22Rv1 (cell line): ENCODE data around the gene GMPR2.

Experiments used
- H3K27ac ChIP-seq: fragments of 450-650 bp; 2 replicates; pipeline ENCODE4 v1.5.1; 2017
- CTCF ChIP-seq: fragments of 450-650 bp; IDR thresholded peaks from 2 replicates; pipeline ENCODE4 v1.5.1; 2017; ENCODE audit warnings: mild to moderate bottlenecking
- ZFX ChIP-seq: fragments of 450-650 bp; IDR thresholded peaks from 2 replicates; pipeline ENCODE4 v1.6.1; 2017; ENCODE audit warnings: antibody characterized with exemption, borderline replicate concordance

Gene GMPR2

GRCh38 chr14:24254630-24255392, 22.1 kb downstream of the GMPR2 start:
- no peak for TF ChIP-seq ZFX
- no peak overlapping the region for H3K27ac ChIP-seq

GRCh38 chr14:24255438-24255837, 22.7 kb downstream of the GMPR2 start:
- TF ChIP-seq CTCF (no peak), ZFX (no peak)
- no peak overlapping the region for H3K27ac ChIP-seq

- H3K27ac ChIP-seq = no peak overlapping the region
- TF ChIP-seq ZFX (no peak), CTCF (no peak)
These were observed 23.4 kb downstream of the GMPR2 start for GRCh38 chr14:24255931-24256711.

- H3K27ac ChIP-seq = no peak overlapping the region
- TF ChIP-seq ZFX (no peak), CTCF (no peak)
These were observed 24.2 kb downstream of the GMPR2 start for GRCh38 chr14:24256960-24257359.

GRCh38 chr14:24258119-24258518, 25.4 kb downstream of the GMPR2 start:
- H3K27ac ChIP-seq = no peak overlapping the region
- no peak for TF ChIP-seq CTCF
- TF ChIP-seq ZFX = no peak

- TF ChIP-seq ZFX (no peak), CTCF (no peak)
- no peak overlapping the region for H3K27ac ChIP-seq
These were observed 26.0 kb downstream of the GMPR2 start for GRCh38 chr14:24258548-24259265.

- H3K27ac ChIP-seq = no peak overlapping the region
- TF ChIP-seq ZFX (no peak), CTCF (no peak)
These were observed 26.7 kb downstream of the GMPR2 start for GRCh38 chr14:24259282-24260025.
